Choroid plexus epithelial cell (primary cell): Measurements from ENCODE around the gene PMP22.

Experiments
- DNase-seq: peaks from one replicate; pipeline ENCODE4 v3.0.0-alpha.2; 2010; ENCODE audit warnings: low read depth
- H3K4me3 ChIP-seq: 2 replicates; pipeline ENCODE4 v1.5.1; 2011; ENCODE audit warnings: low read depth, mild to moderate bottlenecking, control low read depth, low read length, moderate library complexity
- TF ChIP-seq, protein P1 (sequence below): conservative IDR thresholded peaks from 2 replicates; pipeline ENCODE4 v1.5.1; 2011; ENCODE audit warnings: low read depth, mild to moderate bottlenecking, control low read depth, inconsistent platforms, low read length, moderate library complexity

Gene PMP22

GRCh38 chr17:15303268-15303667 is 38.1 kb upstream of the PMP22 start:
- TF ChIP-seq, protein P1, sequence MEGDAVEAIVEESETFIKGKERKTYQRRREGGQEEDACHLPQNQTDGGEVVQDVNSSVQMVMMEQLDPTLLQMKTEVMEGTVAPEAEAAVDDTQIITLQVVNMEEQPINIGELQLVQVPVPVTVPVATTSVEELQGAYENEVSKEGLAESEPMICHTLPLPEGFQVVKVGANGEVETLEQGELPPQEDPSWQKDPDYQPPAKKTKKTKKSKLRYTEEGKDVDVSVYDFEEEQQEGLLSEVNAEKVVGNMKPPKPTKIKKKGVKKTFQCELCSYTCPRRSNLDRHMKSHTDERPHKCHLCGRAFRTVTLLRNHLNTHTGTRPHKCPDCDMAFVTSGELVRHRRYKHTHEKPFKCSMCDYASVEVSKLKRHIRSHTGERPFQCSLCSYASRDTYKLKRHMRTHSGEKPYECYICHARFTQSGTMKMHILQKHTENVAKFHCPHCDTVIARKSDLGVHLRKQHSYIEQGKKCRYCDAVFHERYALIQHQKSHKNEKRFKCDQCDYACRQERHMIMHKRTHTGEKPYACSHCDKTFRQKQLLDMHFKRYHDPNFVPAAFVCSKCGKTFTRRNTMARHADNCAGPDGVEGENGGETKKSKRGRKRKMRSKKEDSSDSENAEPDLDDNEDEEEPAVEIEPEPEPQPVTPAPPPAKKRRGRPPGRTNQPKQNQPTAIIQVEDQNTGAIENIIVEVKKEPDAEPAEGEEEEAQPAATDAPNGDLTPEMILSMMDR: no peak
- DNase-seq: no peak
- H3K4me3 ChIP-seq: no peak overlapping the region

DNA sequence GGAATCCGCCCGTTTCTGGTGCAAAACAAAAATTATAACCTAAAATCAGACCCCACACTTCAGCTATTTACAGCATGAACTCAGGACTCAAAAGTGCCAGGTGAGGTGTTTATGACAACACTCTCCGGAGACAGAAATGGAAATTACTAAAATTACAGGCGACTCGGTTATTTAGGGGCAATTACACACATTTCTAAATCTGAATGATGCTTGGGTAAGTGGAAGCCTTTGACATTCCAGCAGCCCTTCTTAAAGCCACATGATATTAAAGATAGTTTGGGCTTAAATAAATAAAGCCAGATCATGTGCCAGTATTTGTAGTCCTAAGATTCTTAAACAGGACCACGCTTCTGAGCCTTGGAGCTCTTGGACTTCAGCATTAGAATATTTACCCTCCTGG is 36.7 kb upstream of the PMP22 start:
- DNase-seq: no peak
- TF ChIP-seq, protein P1: no peak
- H3K4me3 ChIP-seq: no peak overlapping the region

- peak; percentile 65 for DNase-seq
- no peak overlapping the region for H3K4me3 ChIP-seq
- TF ChIP-seq, protein P1: no peak
Measured at GRCh38 chr17:15298176-15298575, 33.0 kb upstream of the PMP22 start.

DNA sequence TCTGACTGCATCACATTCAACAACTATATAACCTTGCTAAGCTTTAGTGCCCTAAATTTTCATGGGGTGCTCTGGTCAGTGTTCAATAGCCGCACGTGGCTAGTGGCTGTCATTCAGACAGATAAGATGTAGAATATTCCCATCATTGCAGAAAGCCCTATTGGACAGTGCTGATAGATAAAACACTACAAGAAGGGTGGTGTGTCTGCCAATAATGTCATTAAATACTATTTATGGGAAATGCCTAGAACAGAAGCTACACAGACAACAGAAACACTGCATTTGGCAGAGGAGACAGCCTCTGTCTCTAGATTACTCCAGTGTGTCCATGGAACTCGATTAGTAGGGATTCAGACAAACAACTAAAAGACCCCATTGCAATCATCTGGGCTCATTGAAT is 28.4 kb upstream of the PMP22 start:
- no peak for DNase-seq
- TF ChIP-seq, protein P1: no peak

GRCh38 chr17:15291674-15292361 is 26.7 kb upstream of the PMP22 start:
- TF ChIP-seq, protein P1: no peak
- H3K4me3 ChIP-seq: no peak overlapping the region
- peak; percentile 72 for DNase-seq

More for the DNA sequence above, 28.4 kb upstream of the PMP22 start:
- H3K4me3 ChIP-seq: no peak overlapping the region

DNA sequence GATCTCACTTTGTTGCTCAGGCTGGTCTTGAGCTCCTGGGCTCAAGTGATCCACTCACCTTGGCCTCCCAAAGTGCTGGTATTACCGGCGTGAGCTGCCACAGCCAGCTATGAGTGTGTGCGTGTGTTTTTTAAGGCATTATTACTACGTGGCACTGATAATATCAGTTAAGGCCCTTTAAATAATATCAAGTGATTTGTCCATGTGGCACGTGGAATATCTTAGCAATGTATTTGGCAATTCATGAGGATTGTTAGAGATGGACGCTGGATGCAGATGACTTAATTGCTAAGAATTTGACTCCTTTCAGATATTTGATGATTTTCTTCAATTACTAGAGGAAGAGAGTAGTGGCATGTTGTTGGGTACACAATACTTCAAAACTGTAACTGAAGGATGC is 25.5 kb upstream of the PMP22 start:
- DNase-seq: no peak
- no peak overlapping the region for H3K4me3 ChIP-seq

More for the DNA sequence above, 25.5 kb upstream of the PMP22 start:
- TF ChIP-seq, protein P1: no peak
